SK-N-SH (cell line): ENCODE data around the gene SFTPB.

Source experiments
- CHD2 ChIP-seq: fragments of 150-350 bp; IDR thresholded peaks from 2 replicates; pipeline ENCODE4 v1.6.1; 2018; ENCODE audit warnings: low read length; ENCODE audit not compliant: partially characterized antibody
- EP300 ChIP-seq, 2 experiments: IDR thresholded peaks; 2 replicates each; pipeline versions ENCODE4 v1.4.0 to v1.6.1; 2012; ENCODE audit warnings: borderline replicate concordance in 1 of 2, low read depth in 1 of 2, low read length in 1 of 2
- GABPA ChIP-seq: IDR thresholded peaks from 2 replicates; pipeline ENCODE4 v1.4.0; 2012; ENCODE audit warnings: low read depth, mild to moderate bottlenecking
- JUND ChIP-seq: IDR thresholded peaks from 2 replicates; pipeline ENCODE4 v1.4.0; 2012
- NRF1 ChIP-seq: IDR thresholded peaks from 2 replicates; pipeline ENCODE4 v1.6.1; 2012; ENCODE audit warnings: low read depth, mild to moderate bottlenecking, low read length
- POLR2AphosphoS5 ChIP-seq: IDR thresholded peaks from 2 replicates; pipeline ENCODE4 v1.6.1; 2012; ENCODE audit warnings: low read depth, low read length
- SIN3A ChIP-seq: IDR thresholded peaks from 2 replicates; pipeline ENCODE4 v1.6.1; 2012; ENCODE audit warnings: low read depth, mild to moderate bottlenecking, low read length, moderate library complexity, borderline replicate concordance
- TF ChIP-seq, protein P1 (sequence below): fragments of 200-600 bp; sonication (generic); IDR thresholded peaks from 2 replicates; pipeline ENCODE4 v1.6.1; 2017; ENCODE audit warnings: antibody characterized with exemption, mild to moderate bottlenecking, moderate library complexity
- TF ChIP-seq, protein P2 (sequence below): fragments of 150-350 bp; IDR thresholded peaks from 2 replicates; pipeline ENCODE4 v1.6.1; 2017; ENCODE audit warnings: antibody characterized with exemption, low read length, low read depth, borderline replicate concordance
- TF ChIP-seq, protein P3 (sequence below): IDR thresholded peaks from 2 replicates; pipeline ENCODE4 v1.4.0; 2012; ENCODE audit warnings: low read depth
- TF ChIP-seq, protein P4 (sequence below): IDR thresholded peaks from 2 replicates; pipeline ENCODE4 v1.4.0; 2012; ENCODE audit warnings: low read depth, borderline replicate concordance

DNA sequence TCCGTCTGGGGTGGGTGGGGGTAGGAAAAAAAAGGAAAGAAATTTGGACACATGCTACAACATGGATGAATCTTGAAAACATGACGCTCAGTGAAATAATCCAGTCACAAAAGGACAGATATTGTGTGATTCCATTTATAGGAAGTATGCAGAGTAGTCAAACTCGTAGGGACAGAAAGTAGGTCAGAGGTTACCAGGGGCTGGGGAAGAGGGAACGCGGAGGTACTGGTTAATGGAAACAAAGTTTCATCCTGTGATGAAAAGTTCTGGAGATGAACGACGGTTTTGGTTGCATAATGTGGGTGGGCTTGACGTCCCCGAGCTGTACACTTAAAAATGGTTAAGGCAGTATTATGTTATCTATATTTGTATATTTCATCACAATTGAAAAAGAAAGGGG lies 4.5 kb upstream of the SFTPB start:
- TF ChIP-seq GABPA (no peak), EP300 (IDR thresholded peaks at IDR 0.05; ENCODE audit: borderline replicate concordance in 1 of 2, low read depth in 1 of 2, low read length in 1 of 2) (no peak), JUND (no peak), NRF1 (no peak), SIN3A (no peak), POLR2AphosphoS5 (no peak), CHD2 (no peak)
- TF ChIP-seq, protein P1, sequence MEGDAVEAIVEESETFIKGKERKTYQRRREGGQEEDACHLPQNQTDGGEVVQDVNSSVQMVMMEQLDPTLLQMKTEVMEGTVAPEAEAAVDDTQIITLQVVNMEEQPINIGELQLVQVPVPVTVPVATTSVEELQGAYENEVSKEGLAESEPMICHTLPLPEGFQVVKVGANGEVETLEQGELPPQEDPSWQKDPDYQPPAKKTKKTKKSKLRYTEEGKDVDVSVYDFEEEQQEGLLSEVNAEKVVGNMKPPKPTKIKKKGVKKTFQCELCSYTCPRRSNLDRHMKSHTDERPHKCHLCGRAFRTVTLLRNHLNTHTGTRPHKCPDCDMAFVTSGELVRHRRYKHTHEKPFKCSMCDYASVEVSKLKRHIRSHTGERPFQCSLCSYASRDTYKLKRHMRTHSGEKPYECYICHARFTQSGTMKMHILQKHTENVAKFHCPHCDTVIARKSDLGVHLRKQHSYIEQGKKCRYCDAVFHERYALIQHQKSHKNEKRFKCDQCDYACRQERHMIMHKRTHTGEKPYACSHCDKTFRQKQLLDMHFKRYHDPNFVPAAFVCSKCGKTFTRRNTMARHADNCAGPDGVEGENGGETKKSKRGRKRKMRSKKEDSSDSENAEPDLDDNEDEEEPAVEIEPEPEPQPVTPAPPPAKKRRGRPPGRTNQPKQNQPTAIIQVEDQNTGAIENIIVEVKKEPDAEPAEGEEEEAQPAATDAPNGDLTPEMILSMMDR, result no peak
- TF ChIP-seq, protein P2, sequence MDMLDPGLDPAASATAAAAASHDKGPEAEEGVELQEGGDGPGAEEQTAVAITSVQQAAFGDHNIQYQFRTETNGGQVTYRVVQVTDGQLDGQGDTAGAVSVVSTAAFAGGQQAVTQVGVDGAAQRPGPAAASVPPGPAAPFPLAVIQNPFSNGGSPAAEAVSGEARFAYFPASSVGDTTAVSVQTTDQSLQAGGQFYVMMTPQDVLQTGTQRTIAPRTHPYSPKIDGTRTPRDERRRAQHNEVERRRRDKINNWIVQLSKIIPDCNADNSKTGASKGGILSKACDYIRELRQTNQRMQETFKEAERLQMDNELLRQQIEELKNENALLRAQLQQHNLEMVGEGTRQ, result no peak
- TF ChIP-seq, protein P3, sequence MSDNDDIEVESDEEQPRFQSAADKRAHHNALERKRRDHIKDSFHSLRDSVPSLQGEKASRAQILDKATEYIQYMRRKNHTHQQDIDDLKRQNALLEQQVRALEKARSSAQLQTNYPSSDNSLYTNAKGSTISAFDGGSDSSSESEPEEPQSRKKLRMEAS, result no peak
- TF ChIP-seq, protein P4, sequence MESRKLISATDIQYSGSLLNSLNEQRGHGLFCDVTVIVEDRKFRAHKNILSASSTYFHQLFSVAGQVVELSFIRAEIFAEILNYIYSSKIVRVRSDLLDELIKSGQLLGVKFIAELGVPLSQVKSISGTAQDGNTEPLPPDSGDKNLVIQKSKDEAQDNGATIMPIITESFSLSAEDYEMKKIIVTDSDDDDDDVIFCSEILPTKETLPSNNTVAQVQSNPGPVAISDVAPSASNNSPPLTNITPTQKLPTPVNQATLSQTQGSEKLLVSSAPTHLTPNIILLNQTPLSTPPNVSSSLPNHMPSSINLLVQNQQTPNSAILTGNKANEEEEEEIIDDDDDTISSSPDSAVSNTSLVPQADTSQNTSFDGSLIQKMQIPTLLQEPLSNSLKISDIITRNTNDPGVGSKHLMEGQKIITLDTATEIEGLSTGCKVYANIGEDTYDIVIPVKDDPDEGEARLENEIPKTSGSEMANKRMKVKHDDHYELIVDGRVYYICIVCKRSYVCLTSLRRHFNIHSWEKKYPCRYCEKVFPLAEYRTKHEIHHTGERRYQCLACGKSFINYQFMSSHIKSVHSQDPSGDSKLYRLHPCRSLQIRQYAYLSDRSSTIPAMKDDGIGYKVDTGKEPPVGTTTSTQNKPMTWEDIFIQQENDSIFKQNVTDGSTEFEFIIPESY, result no peak
